Neural cell (in vitro differentiated cells): ENCODE measurements around the gene IL1R2. TPM values are rescaled to one million over a fixed set of nuclear protein-coding genes. Genes with fewer than 3 reads are reported as not detected.

Experiments used
- H2AFZ ChIP-seq: fragments of 200-600, 300-800 bp; sonication (generic), shearing (Covaris generic); 2 replicates; pipeline ENCODE4 v1.6.0; 2014; ENCODE audit warnings: low read depth, mild to moderate bottlenecking, antibody characterized with exemption, low read length, moderate library complexity
- H3F3A ChIP-seq: fragments of 200-600 bp; shearing (Covaris generic); 2 replicates; pipeline ENCODE4 v1.6.1; 2016; ENCODE audit warnings: mild to moderate bottlenecking, moderate library complexity, mixed read lengths, antibody characterized with exemption, low read length; ENCODE audit not compliant: insufficient read depth, poor library complexity, severe bottlenecking
- H3K27ac ChIP-seq: fragments of 200-600, 300-800 bp; sonication (generic), shearing (Covaris generic); 2 replicates; pipeline ENCODE4 v1.5.1; 2014; ENCODE audit warnings: mild to moderate bottlenecking, low read length, moderate library complexity
- H3K27me3 ChIP-seq: fragments of 300-800, 200-600 bp; sonication (generic), shearing (Covaris generic); 2 replicates; pipeline ENCODE4 v1.6.0; 2014; ENCODE audit warnings: mild to moderate bottlenecking, low read depth, low read length, moderate library complexity; ENCODE audit not compliant: insufficient read depth
- H3K36me3 ChIP-seq: fragments of 300-800, 200-600 bp; sonication (generic), shearing (Covaris generic); 2 replicates; pipeline ENCODE4 v1.5.1; 2014; ENCODE audit warnings: mild to moderate bottlenecking, antibody characterized with exemption, low read length, moderate library complexity; ENCODE audit not compliant: insufficient read depth
- H3K4me2 ChIP-seq: fragments of 300-800, 200-600 bp; sonication (generic), shearing (Covaris generic); 2 replicates; pipeline ENCODE4 v1.6.0; 2014; ENCODE audit warnings: mild to moderate bottlenecking, low read length
- H3K4me3 ChIP-seq: fragments of 300-800, 200-600 bp; sonication (generic), shearing (Covaris generic); 2 replicates; pipeline ENCODE4 v1.5.1; 2014; ENCODE audit warnings: mild to moderate bottlenecking, low read length, moderate library complexity
- H3K79me2 ChIP-seq: fragments of 200-600 bp; shearing (Covaris generic); replicated peaks from 2 replicates; pipeline ENCODE4 v1.6.0; 2014; ENCODE audit warnings: mild to moderate bottlenecking, low read length, moderate library complexity; ENCODE audit not compliant: insufficient read depth
- H3K9ac ChIP-seq: fragments of 300-800, 200-600 bp; sonication (generic), shearing (Covaris generic); 2 replicates; pipeline ENCODE4 v1.6.1; 2016; ENCODE audit warnings: mild to moderate bottlenecking, low read length, mixed read lengths
- H3K9me2 ChIP-seq: fragments of 200-600 bp; shearing (Covaris generic); 2 replicates; pipeline ENCODE4 v1.6.1; 2016; ENCODE audit warnings: mild to moderate bottlenecking, low read length, mixed read lengths; ENCODE audit not compliant: insufficient read depth
- H3K9me3 ChIP-seq: fragments of 200-600, 300-800 bp; sonication (generic), shearing (Covaris generic); 2 replicates; pipeline ENCODE4 v1.6.1; 2016; ENCODE audit warnings: mild to moderate bottlenecking, mixed run types, low read length, moderate library complexity, mixed read lengths
- H4K20me1 ChIP-seq: fragments of 200-600 bp; shearing (Covaris generic); 2 replicates; pipeline ENCODE4 v1.6.1; 2016; ENCODE audit warnings: mild to moderate bottlenecking, mixed run types; ENCODE audit not compliant: insufficient read depth
- EP300 ChIP-seq: fragments of 450-650 bp; conservative IDR thresholded peaks from 2 replicates; pipeline ENCODE4 v1.6.1; 2014; ENCODE audit warnings: antibody characterized with exemption, mild to moderate bottlenecking, moderate library complexity; ENCODE audit not compliant: poor library complexity, severe bottlenecking
- EZH2 ChIP-seq: fragments of 200-600, 300-800 bp; shearing (Covaris generic), sonication (generic); IDR thresholded peaks from 2 replicates; pipeline ENCODE4 v1.6.1; 2014; ENCODE audit warnings: antibody characterized with exemption, low read length, borderline replicate concordance, mild to moderate bottlenecking; ENCODE audit not compliant: insufficient read depth, poor library complexity, severe bottlenecking
- MXI1 ChIP-seq: fragments of 450-650 bp; conservative IDR thresholded peaks from 2 replicates; pipeline ENCODE4 v1.6.1; 2014; ENCODE audit warnings: antibody characterized with exemption, mild to moderate bottlenecking; ENCODE audit not compliant: poor library complexity, severe bottlenecking
- POLR2AphosphoS5 ChIP-seq: IDR thresholded peaks from 2 replicates; pipeline ENCODE4 v1.6.1; 2012
- RAD21 ChIP-seq: fragments of 450-650 bp; conservative IDR thresholded peaks from 2 replicates; pipeline ENCODE4 v1.6.1; 2014; ENCODE audit warnings: antibody characterized with exemption, mild to moderate bottlenecking, moderate library complexity
- SMC3 ChIP-seq: fragments of 450-650 bp; conservative IDR thresholded peaks from 2 replicates; pipeline ENCODE4 v1.6.1; 2014; ENCODE audit warnings: antibody characterized with exemption, mild to moderate bottlenecking, moderate library complexity; ENCODE audit not compliant: poor library complexity
- TAF1 ChIP-seq: IDR thresholded peaks from 2 replicates; pipeline ENCODE4 v1.6.1; 2012; ENCODE audit warnings: low read depth
- polyA plus RNA-seq: library from polyadenylated mRNA; depleted of rRNA; stranded (reverse); fragments of >200 nt; gene quantifications from 2 replicates; pipeline ENCODE4 v1.2.3, GENCODE V29; 2014
- TF ChIP-seq, protein P1 (sequence below): IDR thresholded peaks from 2 replicates; pipeline ENCODE4 v1.6.1; 2012; ENCODE audit warnings: borderline replicate concordance
- TF ChIP-seq, protein P2 (sequence below): fragments of 450-650 bp; IDR thresholded peaks from 2 replicates; pipeline ENCODE4 v1.5.1; 2014; ENCODE audit warnings: antibody characterized with exemption, mild to moderate bottlenecking, moderate library complexity; ENCODE audit not compliant: poor library complexity, severe bottlenecking

IL1R2 gene
- polyA plus RNA-seq, 1 donor from 2014 or later, result not detected

GRCh38 chr2:102074152-102074783, 82.5 kb downstream of the IL1R2 start:
- Histone ChIP-seq H3K4me3 (no peak overlapping the region), H3K36me3 (no peaks in the 10 kb centered on the region), H3K27ac (no peak overlapping the region), H4K20me1 (no peaks in the 10 kb centered on the region), H3K79me2 (no peaks in the 10 kb centered on the region), H3K9ac (no peak overlapping the region), H3K9me2 (no peaks in the 10 kb centered on the region), H3K27me3 (no peaks in the 10 kb centered on the region), H3F3A (no peaks in the 10 kb centered on the region), H2AFZ (no peak overlapping the region), H3K4me2 (no peak overlapping the region), H3K9me3 (no peaks in the 10 kb centered on the region)
- no peak for TF ChIP-seq SMC3
- no peak for TF ChIP-seq EZH2
- TF ChIP-seq, protein P1, sequence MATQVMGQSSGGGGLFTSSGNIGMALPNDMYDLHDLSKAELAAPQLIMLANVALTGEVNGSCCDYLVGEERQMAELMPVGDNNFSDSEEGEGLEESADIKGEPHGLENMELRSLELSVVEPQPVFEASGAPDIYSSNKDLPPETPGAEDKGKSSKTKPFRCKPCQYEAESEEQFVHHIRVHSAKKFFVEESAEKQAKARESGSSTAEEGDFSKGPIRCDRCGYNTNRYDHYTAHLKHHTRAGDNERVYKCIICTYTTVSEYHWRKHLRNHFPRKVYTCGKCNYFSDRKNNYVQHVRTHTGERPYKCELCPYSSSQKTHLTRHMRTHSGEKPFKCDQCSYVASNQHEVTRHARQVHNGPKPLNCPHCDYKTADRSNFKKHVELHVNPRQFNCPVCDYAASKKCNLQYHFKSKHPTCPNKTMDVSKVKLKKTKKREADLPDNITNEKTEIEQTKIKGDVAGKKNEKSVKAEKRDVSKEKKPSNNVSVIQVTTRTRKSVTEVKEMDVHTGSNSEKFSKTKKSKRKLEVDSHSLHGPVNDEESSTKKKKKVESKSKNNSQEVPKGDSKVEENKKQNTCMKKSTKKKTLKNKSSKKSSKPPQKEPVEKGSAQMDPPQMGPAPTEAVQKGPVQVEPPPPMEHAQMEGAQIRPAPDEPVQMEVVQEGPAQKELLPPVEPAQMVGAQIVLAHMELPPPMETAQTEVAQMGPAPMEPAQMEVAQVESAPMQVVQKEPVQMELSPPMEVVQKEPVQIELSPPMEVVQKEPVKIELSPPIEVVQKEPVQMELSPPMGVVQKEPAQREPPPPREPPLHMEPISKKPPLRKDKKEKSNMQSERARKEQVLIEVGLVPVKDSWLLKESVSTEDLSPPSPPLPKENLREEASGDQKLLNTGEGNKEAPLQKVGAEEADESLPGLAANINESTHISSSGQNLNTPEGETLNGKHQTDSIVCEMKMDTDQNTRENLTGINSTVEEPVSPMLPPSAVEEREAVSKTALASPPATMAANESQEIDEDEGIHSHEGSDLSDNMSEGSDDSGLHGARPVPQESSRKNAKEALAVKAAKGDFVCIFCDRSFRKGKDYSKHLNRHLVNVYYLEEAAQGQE, result no peak
- no peak for TF ChIP-seq POLR2AphosphoS5
- TF ChIP-seq, protein P2, sequence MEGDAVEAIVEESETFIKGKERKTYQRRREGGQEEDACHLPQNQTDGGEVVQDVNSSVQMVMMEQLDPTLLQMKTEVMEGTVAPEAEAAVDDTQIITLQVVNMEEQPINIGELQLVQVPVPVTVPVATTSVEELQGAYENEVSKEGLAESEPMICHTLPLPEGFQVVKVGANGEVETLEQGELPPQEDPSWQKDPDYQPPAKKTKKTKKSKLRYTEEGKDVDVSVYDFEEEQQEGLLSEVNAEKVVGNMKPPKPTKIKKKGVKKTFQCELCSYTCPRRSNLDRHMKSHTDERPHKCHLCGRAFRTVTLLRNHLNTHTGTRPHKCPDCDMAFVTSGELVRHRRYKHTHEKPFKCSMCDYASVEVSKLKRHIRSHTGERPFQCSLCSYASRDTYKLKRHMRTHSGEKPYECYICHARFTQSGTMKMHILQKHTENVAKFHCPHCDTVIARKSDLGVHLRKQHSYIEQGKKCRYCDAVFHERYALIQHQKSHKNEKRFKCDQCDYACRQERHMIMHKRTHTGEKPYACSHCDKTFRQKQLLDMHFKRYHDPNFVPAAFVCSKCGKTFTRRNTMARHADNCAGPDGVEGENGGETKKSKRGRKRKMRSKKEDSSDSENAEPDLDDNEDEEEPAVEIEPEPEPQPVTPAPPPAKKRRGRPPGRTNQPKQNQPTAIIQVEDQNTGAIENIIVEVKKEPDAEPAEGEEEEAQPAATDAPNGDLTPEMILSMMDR, result no peak
- no peak for TF ChIP-seq MXI1
- TF ChIP-seq RAD21, result no peak
- TF ChIP-seq TAF1, result no peak
- no peak for TF ChIP-seq EP300

GRCh38 chr2:102075479-102075878, 83.7 kb downstream of the IL1R2 start:
- TF ChIP-seq, protein P2, result no peak
- TF ChIP-seq SMC3 (no peak), RAD21 (no peak), EP300 (no peak)
- TF ChIP-seq, protein P1, result no peak
- H4K20me1 ChIP-seq, result no peaks in the 10 kb centered on the region
- no peaks in the 10 kb centered on the region for H3F3A ChIP-seq
- no peaks in the 10 kb centered on the region for H3K27me3 ChIP-seq
- no peak overlapping the region for H2AFZ ChIP-seq
- H3K9me3 ChIP-seq, result no peaks in the 10 kb centered on the region
- no peak overlapping the region for H3K9ac ChIP-seq
- H3K79me2 ChIP-seq, result no peaks in the 10 kb centered on the region
- no peak overlapping the region for H3K4me3 ChIP-seq
- no peak overlapping the region for H3K27ac ChIP-seq
- H3K9me2 ChIP-seq, result no peaks in the 10 kb centered on the region
- H3K4me2 ChIP-seq, result no peak overlapping the region
- H3K36me3 ChIP-seq, result no peaks in the 10 kb centered on the region
